HG03460 (cell line): Measurements from ENCODE around the gene CCDC192.
"Not testable (repeated sequence)": the region's sequence is repeated elsewhere in the genome, so short reads cannot be mapped to it uniquely, and the experiment has no call there.

ENCODE experiments used
- ATAC-seq: cut with Tn5 transposase; IDR thresholded peaks from one replicate; pipeline ENCODE4 v1.9.1; 2021; ENCODE audit not compliant: unreplicated experiment

The CCDC192 gene

DNA sequence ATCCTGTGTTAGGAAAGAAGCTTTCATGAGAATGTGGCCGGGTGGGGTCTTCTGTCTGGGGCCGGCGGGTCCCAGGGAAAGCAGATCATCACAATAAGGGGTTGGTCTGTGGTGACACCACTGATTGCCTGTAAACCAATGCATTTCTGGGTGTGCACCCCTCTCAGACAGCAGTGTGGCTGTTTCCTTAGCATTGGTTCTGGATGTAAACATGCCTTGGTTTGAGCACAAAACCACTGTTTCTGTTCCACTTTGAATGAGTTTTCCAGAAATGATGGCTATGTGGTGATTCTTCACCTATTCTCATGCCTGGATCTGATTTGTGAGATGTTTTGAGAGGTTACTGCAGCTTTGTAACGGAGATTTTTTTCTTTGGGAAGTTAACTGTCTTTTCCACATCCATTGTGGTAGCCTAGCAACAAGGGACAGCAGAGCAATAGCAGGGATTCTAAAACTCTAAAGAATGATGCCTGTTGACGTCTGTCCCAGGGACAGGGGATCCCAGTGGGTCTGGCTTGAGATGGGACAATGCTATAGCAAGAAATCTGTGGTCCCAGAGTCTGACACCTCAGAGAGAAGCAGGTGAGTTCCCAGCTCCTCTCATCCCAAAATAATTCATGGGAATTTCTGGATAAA, at the start of gene CCDC192:
CCDC192 (plus strand) TSS at position 466 of the 636 bp plus-strand sequence; CDS start at position 521, 55 bp downstream.
- no peak for ATAC-seq

DNA sequence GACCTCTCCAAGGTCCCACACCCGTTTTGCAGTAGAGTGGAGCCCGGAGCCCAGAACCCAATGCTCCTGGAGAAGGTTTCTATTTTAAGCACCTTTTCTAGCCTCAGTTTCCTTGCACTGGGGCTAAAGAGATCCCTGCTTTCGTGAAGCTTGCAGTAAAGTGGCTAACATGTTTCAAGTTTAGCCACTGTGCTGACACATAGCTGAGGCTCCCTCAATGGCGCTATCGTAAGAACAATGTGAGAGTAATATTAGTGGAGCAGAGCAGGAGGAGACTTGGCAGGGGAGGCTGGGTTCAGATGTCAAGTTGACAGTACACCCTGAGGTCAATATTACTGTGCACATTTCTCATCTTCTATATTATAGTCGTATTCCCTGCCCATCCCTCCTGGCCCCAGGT, 46.4 kb upstream of the CCDC192 start:
- no peak for ATAC-seq

DNA sequence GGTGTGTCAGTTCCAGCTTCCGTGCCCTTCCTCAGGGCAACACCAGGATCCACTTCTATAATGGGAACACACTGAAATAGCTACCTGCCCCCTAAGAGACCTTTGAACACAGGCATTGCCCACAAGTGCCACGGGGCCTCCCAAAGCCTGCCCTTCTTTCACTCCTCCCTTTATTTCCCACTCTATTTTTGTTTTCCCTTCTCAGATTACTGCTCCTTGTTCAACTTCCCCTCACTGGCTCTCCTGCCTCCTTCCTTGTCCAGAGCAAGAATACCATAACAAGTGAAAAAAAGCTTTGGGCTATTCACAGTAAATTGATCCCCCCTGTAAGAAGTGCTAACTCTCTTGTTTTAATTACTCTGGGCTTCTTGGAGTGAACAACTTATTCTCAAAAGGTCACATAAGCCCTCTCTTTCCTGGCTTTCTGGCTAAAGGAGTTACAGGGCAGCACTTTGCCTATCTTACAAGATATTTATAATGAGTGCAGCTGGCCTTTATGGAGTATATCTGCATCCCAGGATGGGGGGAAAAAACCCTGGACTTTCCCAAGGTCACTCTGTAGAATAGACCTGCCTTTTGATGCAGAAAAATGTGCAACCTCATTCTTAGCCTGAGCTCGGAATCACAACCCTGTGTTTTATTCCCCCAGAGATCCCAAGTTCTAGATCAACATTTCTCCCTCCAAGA, 43.0 kb upstream of the CCDC192 start:
- ATAC-seq = no peak

DNA sequence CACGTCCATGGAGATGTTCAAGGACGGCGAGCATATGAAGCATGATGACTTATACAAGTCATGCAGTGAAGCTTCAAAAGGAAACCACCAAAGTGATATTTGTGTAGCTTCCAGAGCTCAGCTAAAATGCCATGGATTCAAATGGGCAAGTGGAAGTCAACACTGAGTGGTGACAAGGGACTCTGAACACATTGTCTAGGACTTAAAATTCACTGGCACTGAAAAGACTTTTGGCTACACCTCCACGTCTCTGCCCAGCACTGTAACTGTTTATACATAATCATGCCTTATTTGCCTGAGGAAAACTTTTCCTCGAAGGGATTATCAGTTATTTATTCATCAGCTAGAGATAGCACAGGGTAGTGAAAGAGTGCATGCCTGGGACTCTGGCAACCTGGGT, 39.1 kb upstream of the CCDC192 start:
- ATAC-seq = no peak

- ATAC-seq = no peak
These were observed 37.5 kb upstream of the CCDC192 start for GRCh38 chr5:127665641-127666040.

DNA sequence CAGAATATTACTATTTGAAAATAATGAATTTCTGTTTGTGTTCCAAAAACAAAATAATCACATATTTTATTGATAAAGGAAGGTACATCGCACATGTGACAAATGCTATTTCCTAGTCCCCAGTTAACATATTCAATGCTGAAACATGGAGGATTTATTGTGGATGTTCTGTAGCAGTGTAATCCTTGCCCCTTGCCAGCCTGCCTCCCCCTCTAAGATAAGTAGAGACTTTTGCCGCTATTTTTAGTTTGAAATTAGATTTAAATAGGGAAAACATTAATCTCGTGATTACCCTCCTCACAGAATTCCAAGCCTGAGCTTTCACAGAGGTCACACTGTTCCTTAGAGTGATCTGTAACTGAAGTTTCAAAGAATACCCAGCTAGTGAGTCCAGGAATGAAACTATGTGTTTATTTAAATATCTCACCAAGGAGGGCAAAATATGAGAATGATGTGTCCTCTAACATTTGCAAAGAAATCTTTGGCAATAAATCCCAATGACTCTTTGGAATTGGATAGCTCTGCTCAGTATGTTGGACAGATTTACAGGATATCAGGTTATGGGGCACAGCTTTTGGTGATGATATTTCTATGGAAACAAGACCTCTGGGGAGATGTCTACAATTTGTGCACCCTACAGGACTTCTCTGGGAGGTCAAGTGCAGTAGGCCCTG, 37.0 kb upstream of the CCDC192 start:
- no peak for ATAC-seq

- ATAC-seq = no peak
These were observed 35.3 kb upstream of the CCDC192 start for GRCh38 chr5:127667926-127668325.

DNA sequence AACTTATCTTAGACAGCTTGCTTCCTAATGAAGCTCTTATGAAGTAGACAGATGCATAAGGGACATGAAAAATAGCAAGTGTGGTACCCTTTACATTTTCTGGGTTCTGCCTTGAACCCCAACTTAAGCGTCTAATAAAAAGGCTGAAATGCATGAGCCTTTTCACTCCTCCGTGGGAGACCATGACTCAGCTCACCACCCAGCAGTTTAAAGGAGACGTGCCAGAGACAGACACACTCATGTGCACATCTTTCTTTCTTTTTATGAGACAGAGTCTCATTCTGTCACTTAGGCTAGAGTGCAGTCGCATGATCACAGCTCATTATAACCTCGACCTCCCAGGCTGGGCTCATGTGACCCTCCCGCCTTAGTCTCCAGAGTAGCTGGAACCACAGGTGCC, 32.0 kb upstream of the CCDC192 start:
- no peak for ATAC-seq

DNA sequence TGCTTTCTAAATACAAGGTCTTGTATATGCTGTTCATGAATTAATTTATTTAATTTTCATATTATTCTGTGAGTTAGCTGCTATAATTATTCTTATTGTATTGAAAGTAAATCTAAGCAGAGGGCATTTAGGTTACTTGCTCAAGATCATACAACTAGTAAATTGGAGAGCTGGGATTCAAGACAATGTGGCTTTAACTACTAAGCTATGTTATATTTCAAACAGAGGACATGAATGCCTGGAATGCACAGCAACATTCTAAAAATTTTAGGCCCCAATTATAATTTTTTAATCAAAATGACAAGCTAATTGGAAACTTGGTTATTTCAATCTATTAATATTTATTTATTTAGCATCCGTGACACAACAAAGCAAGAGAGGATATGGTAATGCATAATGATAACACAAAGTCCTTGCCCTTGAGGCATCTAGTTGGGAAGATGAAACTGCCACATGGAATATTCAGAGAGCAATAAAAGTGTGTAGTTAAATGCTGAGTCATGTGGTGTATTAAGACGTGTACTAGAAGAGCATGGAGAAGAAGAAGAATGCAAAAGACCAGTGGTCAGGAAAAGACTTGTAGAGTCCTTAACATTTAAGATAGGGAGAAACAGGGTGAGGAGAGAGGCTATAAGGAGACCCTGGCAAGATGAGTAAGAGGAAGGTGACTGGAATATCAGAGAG, 29.9 kb upstream of the CCDC192 start:
- no peak for ATAC-seq

- not testable (repeated sequence) for ATAC-seq
These were observed 26.2 kb upstream of the CCDC192 start for GRCh38 chr5:127676951-127677350.

DNA sequence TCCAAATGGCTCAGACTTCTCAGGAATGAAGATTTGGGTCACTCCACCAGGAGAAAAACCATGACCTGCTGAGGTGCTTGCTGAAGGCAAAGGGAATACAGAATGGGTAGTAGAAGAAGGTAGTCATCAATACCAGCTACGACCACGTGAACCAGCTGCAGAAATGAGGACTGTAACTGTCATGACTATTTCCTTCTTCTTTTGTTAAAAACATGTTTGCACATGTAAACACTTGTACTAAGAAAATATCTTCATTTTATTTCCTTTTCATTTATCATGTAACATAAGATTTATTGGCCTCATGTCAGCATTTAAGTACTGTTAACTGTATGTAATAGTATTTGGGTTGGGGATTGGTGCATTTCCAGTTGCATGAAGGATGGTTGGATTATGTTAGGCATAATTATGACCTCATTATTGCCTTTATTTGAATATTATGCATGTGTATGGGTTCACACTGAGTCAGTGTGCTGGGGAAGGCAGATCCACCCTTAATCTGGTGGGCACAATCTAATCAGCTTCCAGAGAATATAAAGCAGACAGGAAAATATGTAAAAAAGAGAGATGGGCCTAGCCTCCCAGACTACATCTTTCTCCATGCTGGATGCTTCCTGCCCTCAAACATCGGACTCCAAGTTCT, 23.4 kb upstream of the CCDC192 start:
- not testable (repeated sequence) for ATAC-seq

DNA sequence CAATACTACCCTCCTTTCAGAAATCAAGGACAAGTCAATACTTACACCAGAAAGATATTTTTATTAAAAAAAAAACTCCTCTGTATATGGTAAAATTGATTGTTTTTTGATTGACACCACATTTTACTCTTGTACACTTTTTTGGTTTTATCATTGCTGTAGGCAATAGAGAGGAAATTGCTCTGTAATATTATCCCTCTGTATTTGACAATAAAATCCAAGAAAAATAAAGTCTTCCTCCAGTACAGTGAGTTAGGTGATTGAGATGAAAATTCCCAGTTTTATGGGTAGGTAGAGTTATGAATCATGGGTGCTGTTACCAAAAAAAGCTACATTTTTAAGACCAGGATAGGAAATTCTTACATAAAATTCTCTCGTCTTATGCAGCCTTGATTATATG, 22.6 kb upstream of the CCDC192 start:
- no peak for ATAC-seq

GRCh38 chr5:127683008-127683407, 20.2 kb upstream of the CCDC192 start:
- no peak for ATAC-seq

GRCh38 chr5:127684726-127685467, 18.3 kb upstream of the CCDC192 start:
- no peak for ATAC-seq

DNA sequence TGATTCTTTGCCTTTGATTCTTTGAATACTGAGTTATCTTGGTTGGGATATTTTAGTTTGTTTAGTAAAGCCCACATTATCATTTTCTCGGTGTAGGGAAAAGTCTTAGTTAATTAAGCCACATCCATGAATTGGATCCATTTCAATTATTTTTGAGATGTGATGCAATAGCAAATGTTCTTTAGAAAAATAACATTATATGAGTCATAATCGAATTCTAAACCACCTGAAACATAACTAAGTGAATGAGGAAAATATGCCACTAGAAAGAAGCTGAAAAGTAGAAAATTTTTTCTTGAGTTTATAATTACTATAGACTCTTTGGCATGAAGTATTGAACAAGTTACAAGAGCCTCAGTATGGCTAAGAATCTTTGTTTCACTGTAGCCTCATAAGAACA, 17.5 kb upstream of the CCDC192 start:
- ATAC-seq = no peak

GRCh38 chr5:127686424-127686823, 16.8 kb upstream of the CCDC192 start:
- no peak for ATAC-seq

DNA sequence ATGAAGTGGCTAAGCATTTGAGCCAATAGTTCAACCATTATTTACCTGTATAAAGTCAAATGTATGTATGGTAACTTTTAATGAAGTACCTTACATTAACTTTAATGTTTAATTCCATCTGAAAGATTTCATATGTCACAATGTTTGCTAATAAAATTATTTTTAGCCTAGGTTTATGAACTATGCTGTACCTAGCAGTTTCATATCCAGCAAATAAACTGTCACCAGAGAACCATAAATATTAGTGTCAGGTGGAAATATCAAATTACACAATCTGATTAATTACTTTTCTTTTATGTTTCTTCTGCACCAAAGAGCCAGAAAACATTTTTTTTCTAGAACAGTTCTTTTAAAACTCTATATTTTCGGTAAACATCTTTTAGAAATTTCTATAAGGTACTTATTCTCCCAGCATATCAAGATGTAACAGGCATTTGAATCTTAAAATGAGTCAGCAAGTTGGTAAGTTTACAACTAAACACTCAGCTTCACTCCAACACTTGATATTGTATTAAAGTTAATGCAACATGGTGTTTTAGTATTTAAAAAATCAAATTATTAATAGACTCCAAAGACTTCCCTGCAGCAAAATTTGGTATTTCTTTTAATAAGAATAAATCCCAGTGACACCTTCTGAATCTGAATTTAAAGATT, 8.5 kb upstream of the CCDC192 start:
- no peak for ATAC-seq

DNA sequence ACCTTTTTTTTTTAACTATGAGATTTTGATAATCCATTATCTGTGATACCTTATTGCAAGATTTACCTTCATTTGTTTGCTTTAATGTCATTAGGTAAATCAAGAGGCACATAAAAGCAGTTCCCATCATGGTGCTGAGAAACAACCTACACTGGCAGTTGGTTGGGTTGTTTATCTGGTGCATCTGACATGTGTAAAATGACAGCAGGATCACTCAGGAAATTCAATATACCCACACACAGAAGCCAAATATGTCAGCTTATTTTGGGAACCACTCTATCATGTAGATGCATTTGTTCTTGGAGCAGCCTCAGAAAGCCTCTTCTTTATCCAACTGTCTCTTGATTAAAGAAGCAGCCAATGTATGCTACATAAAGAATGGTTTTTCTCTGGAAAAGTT, 7.8 kb upstream of the CCDC192 start:
- ATAC-seq = no peak

DNA sequence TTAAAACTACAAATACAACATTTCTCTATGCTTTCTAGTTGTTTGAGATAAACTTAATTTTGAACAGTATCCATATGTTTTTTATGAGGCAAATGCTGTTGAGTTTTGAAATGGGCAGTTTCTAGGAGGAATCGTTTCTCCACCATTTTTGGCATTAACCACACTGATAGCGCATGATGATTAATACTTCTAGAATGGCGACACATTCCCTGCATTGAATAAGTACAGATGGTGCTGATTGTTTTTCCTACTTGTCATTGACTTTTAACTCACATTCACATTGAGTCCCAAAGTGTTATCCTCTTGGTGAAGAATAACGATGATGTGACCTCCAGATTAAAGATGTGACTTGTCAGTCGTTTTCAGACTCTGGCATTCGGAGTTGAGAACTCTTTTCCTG, 6.5 kb upstream of the CCDC192 start:
- ATAC-seq = no peak
